Measurements from ENCODE around the gene VOPP1.

VOPP1 gene

GRCh38 chr7:55594870-55595269 lies 22.6 kb upstream of the VOPP1 start:
- TF ChIP-seq CTCF (IDR thresholded peaks at IDR 0.05; ENCODE audit: low read depth, low read length): no peak
- DNase-seq (ENCODE audit: low read depth in 2 of 2): no peak
- no peak overlapping the region for H3K4me3 ChIP-seq (replicated peaks in 1 of 2; ENCODE audit: low read depth in 2 of 2, low read length in 2 of 2)

- DNase-seq (ENCODE audit: low read depth in 2 of 2): no peak
- no peak for TF ChIP-seq CTCF (IDR thresholded peaks at IDR 0.05; ENCODE audit: low read depth, low read length)
These were observed 22.1 kb upstream of the VOPP1 start for GRCh38 chr7:55594414-55594813.

GRCh38 chr7:55593515-55594318 lies 21.4 kb upstream of the VOPP1 start:
- DNase-seq (ENCODE audit: low read depth in 2 of 2): peak; percentile 46 to 71
- TF ChIP-seq CTCF (IDR thresholded peaks at IDR 0.05; ENCODE audit: low read depth, low read length): peak; percentile 82
- no peak overlapping the region for H3K4me3 ChIP-seq (replicated peaks in 1 of 2; ENCODE audit: low read depth in 2 of 2, low read length in 2 of 2)

More at GRCh38 chr7:55594414-55594813, 22.1 kb upstream of the VOPP1 start:
- H3K4me3 ChIP-seq (replicated peaks in 1 of 2; ENCODE audit: low read depth in 2 of 2, low read length in 2 of 2): no peak overlapping the region

- H3K4me3 ChIP-seq (replicated peaks in 1 of 2; ENCODE audit: low read depth in 2 of 2, low read length in 2 of 2): no peak overlapping the region
- no peak for DNase-seq (ENCODE audit: low read depth in 2 of 2)
- TF ChIP-seq CTCF (IDR thresholded peaks at IDR 0.05; ENCODE audit: low read depth, low read length): no peak
These were observed 20.8 kb upstream of the VOPP1 start for GRCh38 chr7:55593172-55593514.

- TF ChIP-seq CTCF (IDR thresholded peaks at IDR 0.05; ENCODE audit: low read depth, low read length): no peak
- no peak for DNase-seq (ENCODE audit: low read depth in 2 of 2)
- no peak overlapping the region for H3K4me3 ChIP-seq (replicated peaks in 1 of 2; ENCODE audit: low read depth in 2 of 2, low read length in 2 of 2)
These were observed 20.2 kb upstream of the VOPP1 start for GRCh38 chr7:55592492-55592891.

GRCh38 chr7:55591282-55591931 lies 19.1 kb upstream of the VOPP1 start:
- DNase-seq (ENCODE audit: low read depth in 2 of 2): no peak
- TF ChIP-seq CTCF (IDR thresholded peaks at IDR 0.05; ENCODE audit: low read depth, low read length): no peak
- H3K4me3 ChIP-seq (replicated peaks in 1 of 2; ENCODE audit: low read depth in 2 of 2, low read length in 2 of 2): no peak overlapping the region

All from cardiac fibroblast (primary cell).